ENCODE data around the gene MTMR3.

DNA sequence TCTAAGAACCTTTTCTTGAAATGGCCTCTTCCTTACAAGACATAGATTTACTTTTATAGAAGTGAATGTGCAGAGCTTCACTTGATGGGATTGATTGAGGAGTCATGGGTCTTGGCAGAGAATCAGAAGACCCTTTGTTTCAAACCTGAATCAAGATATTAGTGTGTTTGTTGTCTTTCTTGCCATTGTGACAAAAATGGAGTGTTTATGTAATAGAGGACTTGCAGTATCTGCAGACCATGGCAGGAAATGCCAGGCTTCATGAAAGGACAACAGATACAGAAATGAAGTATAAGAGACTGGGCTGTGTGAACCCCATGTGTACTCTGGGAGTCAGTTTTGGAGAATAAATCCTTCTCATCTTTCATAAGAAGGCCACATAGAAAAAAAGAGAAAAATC lies 124.4 kb downstream of the MTMR3 start:
- TF ChIP-seq, protein P1, sequence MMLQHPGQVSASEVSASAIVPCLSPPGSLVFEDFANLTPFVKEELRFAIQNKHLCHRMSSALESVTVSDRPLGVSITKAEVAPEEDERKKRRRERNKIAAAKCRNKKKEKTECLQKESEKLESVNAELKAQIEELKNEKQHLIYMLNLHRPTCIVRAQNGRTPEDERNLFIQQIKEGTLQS (IDR thresholded peaks at IDR 0.05; ENCODE audit: insufficient read depth, low read depth, low read length) = no peak
- TF ChIP-seq, protein P2, sequence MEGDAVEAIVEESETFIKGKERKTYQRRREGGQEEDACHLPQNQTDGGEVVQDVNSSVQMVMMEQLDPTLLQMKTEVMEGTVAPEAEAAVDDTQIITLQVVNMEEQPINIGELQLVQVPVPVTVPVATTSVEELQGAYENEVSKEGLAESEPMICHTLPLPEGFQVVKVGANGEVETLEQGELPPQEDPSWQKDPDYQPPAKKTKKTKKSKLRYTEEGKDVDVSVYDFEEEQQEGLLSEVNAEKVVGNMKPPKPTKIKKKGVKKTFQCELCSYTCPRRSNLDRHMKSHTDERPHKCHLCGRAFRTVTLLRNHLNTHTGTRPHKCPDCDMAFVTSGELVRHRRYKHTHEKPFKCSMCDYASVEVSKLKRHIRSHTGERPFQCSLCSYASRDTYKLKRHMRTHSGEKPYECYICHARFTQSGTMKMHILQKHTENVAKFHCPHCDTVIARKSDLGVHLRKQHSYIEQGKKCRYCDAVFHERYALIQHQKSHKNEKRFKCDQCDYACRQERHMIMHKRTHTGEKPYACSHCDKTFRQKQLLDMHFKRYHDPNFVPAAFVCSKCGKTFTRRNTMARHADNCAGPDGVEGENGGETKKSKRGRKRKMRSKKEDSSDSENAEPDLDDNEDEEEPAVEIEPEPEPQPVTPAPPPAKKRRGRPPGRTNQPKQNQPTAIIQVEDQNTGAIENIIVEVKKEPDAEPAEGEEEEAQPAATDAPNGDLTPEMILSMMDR (IDR thresholded peaks at IDR 0.05; ENCODE audit: control extremely low read depth in 1 of 3, insufficient read depth in 1 of 3, low read depth in 1 of 3, low read length in 3 of 3) = no peak
- TF ChIP-seq BCL11A (IDR thresholded peaks at IDR 0.05; ENCODE audit: low read depth in 2 of 2, low read length in 2 of 2) (no peak), POLR2AphosphoS5 (IDR thresholded peaks at IDR 0.05; ENCODE audit: low read depth, low read length) (no peak), RAD21 (IDR thresholded peaks at IDR 0.05 in 1 of 2, conservative IDR thresholded peaks at IDR 0.05 in 1 of 2; ENCODE audit: low read depth in 2 of 2, low read length in 2 of 2) (no peak), JUN (IDR thresholded peaks at IDR 0.05; ENCODE audit: low read depth, low read length) (no peak), SUZ12 (IDR thresholded peaks at IDR 0.05; ENCODE audit: low read length) (no peak), EP300 (IDR thresholded peaks at IDR 0.05; ENCODE audit: borderline replicate concordance in 1 of 2, low read depth in 2 of 2, low read length in 2 of 2) (no peak), RBBP5 (IDR thresholded peaks at IDR 0.05; ENCODE audit: borderline replicate concordance, low read depth, low read length) (no peak)
- TF ChIP-seq, protein P3, sequence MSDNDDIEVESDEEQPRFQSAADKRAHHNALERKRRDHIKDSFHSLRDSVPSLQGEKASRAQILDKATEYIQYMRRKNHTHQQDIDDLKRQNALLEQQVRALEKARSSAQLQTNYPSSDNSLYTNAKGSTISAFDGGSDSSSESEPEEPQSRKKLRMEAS (IDR thresholded peaks at IDR 0.05) = no peak
